H1 (cell line): ENCODE measurements around the gene GUCY2D. TPM values are rescaled to one million over a fixed set of nuclear protein-coding genes. Genes with fewer than 3 reads are reported as not detected.

Experiments used
- CTCF ChIA-PET: fragments of 300-600 bp; sonication (Branson Sonifier 250); formaldehyde crosslinking; loops from one replicate; lab custom pipeline; 2021; ENCODE audit not compliant: partially characterized antibody; lab: Charles Lee
- POLR2A ChIA-PET: fragments of 300-600 bp; sonication (Branson Sonifier 250); formaldehyde crosslinking; loops from one replicate; lab custom pipeline; 2021; ENCODE audit warnings: inconsistent platforms; ENCODE audit not compliant: partially characterized antibody; lab: Charles Lee
- DNase-seq, 2 experiments: peaks; one replicate each; pipeline versions ENCODE4 v3.0.0 to v3.0.0-alpha.2; 2010 to 2022; ENCODE audit warnings: low spot score in 2 of 2, low read depth in 1 of 2, mixed read lengths in 1 of 2
- FAIRE-seq: peaks from 2 replicates; lab custom pipeline; 2011; peaks lifted over from hg19 to GRCh38; lab: Jason Lieb, UNC
- H2AFZ ChIP-seq: 2 replicates; pipeline ENCODE4 v1.8.1; 2012; ENCODE audit warnings: low read length, inconsistent platforms
- H2AK5ac ChIP-seq: 2 replicates; pipeline ENCODE4 v1.6.1; 2013; ENCODE audit warnings: low read depth, low read length
- H2BK120ac ChIP-seq: replicated peaks from 2 replicates; pipeline ENCODE3; 2013; ENCODE audit warnings: low read depth, low read length, inconsistent platforms
- H2BK12ac ChIP-seq: 2 replicates; pipeline ENCODE4 v1.6.1; 2013; ENCODE audit warnings: low read depth, low read length
- H2BK15ac ChIP-seq: 2 replicates; pipeline ENCODE4 v1.6.1; 2013; ENCODE audit warnings: low read length
- H2BK20ac ChIP-seq: 2 replicates; pipeline ENCODE4 v1.6.1; 2013; ENCODE audit warnings: low read length
- H2BK5ac ChIP-seq: 2 replicates; pipeline ENCODE4 v1.6.1; 2013; ENCODE audit warnings: low read depth, low read length
- H3K14ac ChIP-seq: 2 replicates; pipeline ENCODE4 v1.6.1; 2013; ENCODE audit warnings: inconsistent platforms; ENCODE audit not compliant: insufficient read length
- H3K18ac ChIP-seq: 2 replicates; pipeline ENCODE4 v1.6.1; 2013; ENCODE audit warnings: low read length; ENCODE audit errors: extremely low read depth
- H3K23ac ChIP-seq: 2 replicates; pipeline ENCODE4 v1.6.1; 2013; ENCODE audit warnings: inconsistent platforms; ENCODE audit not compliant: insufficient read length
- H3K23me2 ChIP-seq: 2 replicates; pipeline ENCODE4 v1.6.1; 2013; ENCODE audit warnings: low read depth, low read length
- H3K27ac ChIP-seq: 2 replicates; pipeline ENCODE4 v1.6.1; 2011; ENCODE audit warnings: low read depth, low read length, inconsistent platforms
- H3K27me3 ChIP-seq, 4 experiments: replicated peaks in 1 of 4; 1 replicate in 1 of 4; 2 replicates in 3 of 4; pipeline versions ENCODE4 v1.6.1 to v1.8.1; 2011 to 2013; ENCODE audit warnings: low read length in 3 of 4, mild to moderate bottlenecking in 3 of 4, inconsistent platforms in 2 of 4, mixed read lengths in 2 of 4, moderate library complexity in 1 of 4; ENCODE audit not compliant: control insufficient read depth in 3 of 4, insufficient read depth in 3 of 4; ENCODE audit errors: extremely low read depth in 1 of 4
- H3K36me3 ChIP-seq, 4 experiments: 2 replicates each; pipeline versions ENCODE4 v1.6.1 to v1.8.1; 2011 to 2013; ENCODE audit warnings: mild to moderate bottlenecking in 4 of 4, low read length in 3 of 4, moderate library complexity in 2 of 4, control low read depth in 1 of 4, inconsistent platforms in 1 of 4; ENCODE audit not compliant: insufficient read depth in 4 of 4, control insufficient read depth in 2 of 4
- H3K4ac ChIP-seq: replicated peaks from 2 replicates; pipeline ENCODE3; 2013; ENCODE audit warnings: low read length, low read depth, mixed read lengths, inconsistent platforms; ENCODE audit not compliant: insufficient read length
- H3K4me1 ChIP-seq, 4 experiments: replicated peaks in 1 of 4; 1 replicate in 1 of 4; 2 replicates in 3 of 4; pipeline versions ENCODE4 v1.6.1 to v1.8.1; 2011 to 2013; ENCODE audit warnings: low read length in 3 of 4, inconsistent platforms in 2 of 4, mixed read lengths in 1 of 4; ENCODE audit not compliant: insufficient read depth in 4 of 4, control insufficient read depth in 3 of 4
- H3K4me2 ChIP-seq, 2 experiments: 2 replicates each; pipeline versions ENCODE4 v1.6.1 to v1.8.1; 2011 to 2013; ENCODE audit warnings: low read depth in 2 of 2, low read length in 2 of 2, control low read depth in 1 of 2, inconsistent platforms in 1 of 2, mild to moderate bottlenecking in 1 of 2; ENCODE audit not compliant: insufficient read depth in 1 of 2
- H3K4me3 ChIP-seq, 4 experiments: fragments of 200-600, 300-600 bp in 1 of 4; sonication (generic), shearing (Covaris generic), sonication (Bioruptor Twin) in 1 of 4; 2 replicates each; pipeline versions ENCODE4 v1.5.1 to v1.8.1; 2011 to 2016; ENCODE audit warnings: low read length in 4 of 4, low read depth in 3 of 4, control low read depth in 2 of 4, inconsistent platforms in 2 of 4, mild to moderate bottlenecking in 2 of 4, mixed read lengths in 1 of 4, moderate library complexity in 1 of 4; ENCODE audit not compliant: insufficient read depth in 2 of 4; ENCODE audit errors: extremely low read depth in 1 of 4
- H3K56ac ChIP-seq: replicated peaks from 2 replicates; pipeline ENCODE3; 2013; ENCODE audit warnings: low read depth, mild to moderate bottlenecking, mixed read lengths, low read length, inconsistent platforms; ENCODE audit not compliant: insufficient read length
- H3K79me1 ChIP-seq: 2 replicates; pipeline ENCODE4 v1.6.1; 2013; ENCODE audit warnings: low read depth, low read length, control low read depth
- H3K79me2 ChIP-seq, 2 experiments: 2 replicates each; pipeline versions ENCODE4 v1.6.1 to v1.8.1; 2012 to 2013; ENCODE audit warnings: low read length in 2 of 2, mild to moderate bottlenecking in 2 of 2, inconsistent platforms in 1 of 2; ENCODE audit not compliant: insufficient read depth in 2 of 2, control insufficient read depth in 1 of 2
- H3K9ac ChIP-seq, 4 experiments: replicated peaks in 1 of 4; 1 replicate in 1 of 4; 2 replicates in 3 of 4; pipeline versions ENCODE4 v1.6.1 to v1.8.1; 2011 to 2013; ENCODE audit warnings: low read depth in 3 of 4, low read length in 3 of 4, control low read depth in 2 of 4, mild to moderate bottlenecking in 2 of 4, moderate library complexity in 2 of 4, inconsistent platforms in 1 of 4; ENCODE audit errors: extremely low read depth in 1 of 4
- H3K9me3 ChIP-seq, 2 experiments: 2 replicates each; pipeline versions ENCODE4 v1.6.1 to v1.8.1; 2012 to 2013; ENCODE audit warnings: mild to moderate bottlenecking in 2 of 2, moderate library complexity in 2 of 2, control low read depth in 1 of 2, inconsistent platforms in 1 of 2, low read depth in 1 of 2, low read length in 1 of 2, mixed read lengths in 1 of 2; ENCODE audit not compliant: insufficient read depth in 2 of 2
- H4K20me1 ChIP-seq, 2 experiments: replicated peaks in 1 of 2; 2 replicates each; pipeline versions ENCODE3 to v1.8.1; 2011 to 2013; ENCODE audit warnings: inconsistent platforms in 2 of 2, low read length in 2 of 2, mild to moderate bottlenecking in 1 of 2; ENCODE audit not compliant: insufficient read depth in 2 of 2, control insufficient read depth in 1 of 2
- H4K5ac ChIP-seq: 2 replicates; pipeline ENCODE4 v1.6.1; 2013; ENCODE audit warnings: low read length, low read depth, mixed read lengths, inconsistent platforms; ENCODE audit not compliant: insufficient read length
- H4K8ac ChIP-seq: 2 replicates; pipeline ENCODE4 v1.8.0; 2013; ENCODE audit warnings: mild to moderate bottlenecking, moderate library complexity, low read length, inconsistent platforms; ENCODE audit not compliant: insufficient read depth; ENCODE audit errors: extremely low read depth
- H4K91ac ChIP-seq: replicated peaks from 2 replicates; pipeline ENCODE3; 2013; ENCODE audit warnings: low read length, mixed read lengths, inconsistent platforms; ENCODE audit not compliant: insufficient read length
- CHD2 ChIP-seq: IDR thresholded peaks from 2 replicates; pipeline ENCODE4 v1.6.1; 2012; ENCODE audit warnings: low read length, improper control_type of control experiment
- WGBS, 2 experiments: shearing (Covaris generic) in 1 of 2; methylation state at CpG; one replicate each; pipeline versions ENCODE4 v1.1.6 to v1.1.7; 2013 to 2015; ENCODE audit warnings: low lambda C conversion rate in 2 of 2, mixed read lengths in 2 of 2, inconsistent platforms in 1 of 2, low coverage in 1 of 2, missing lambda C conversion rate in 1 of 2; ENCODE audit not compliant: insufficient replicate concordance in 2 of 2, insufficient coverage in 1 of 2, insufficient read length in 1 of 2; ENCODE audit errors: extremely low coverage in 1 of 2, missing lambda C conversion rate in 1 of 2; 5-methylcytosine and 5-hydroxymethylcytosine counted together
- polyA plus RNA-seq, 7 experiments: library from polyadenylated mRNA; depleted of rRNA in 3 of 7; stranded (reverse) in 5 of 7; unstranded in 2 of 7; fragments of >200 nt in 5 of 7; fragments of 200-250 nt in 2 of 7; gene quantifications; 1 replicate in 5 of 7; 2 replicates in 1 of 7; 4 replicates in 1 of 7; pipeline versions ENCODE4 v1.2.1 to v1.2.3, GENCODE V29; 2011 to 2013; ENCODE audit warnings: missing spikeins in 2 of 7, mixed read lengths in 2 of 7
- total RNA-seq: library from RNA; stranded (reverse); fragmentation: NEBNext Ultra II Directional; extraction: Animal tissue kit (Norgen Biotek cat#: 25700); gene quantifications from 2 replicates; pipeline ENCODE4 v1.2.1, GENCODE V29; 2021

The GUCY2D gene
- total and polyA plus RNA-seq, 2 of the 8 experiments (the other 6 are each of a cell fraction or from before 2014, with no cell fraction given) = 0.20 to 0.48 TPM

DNA sequence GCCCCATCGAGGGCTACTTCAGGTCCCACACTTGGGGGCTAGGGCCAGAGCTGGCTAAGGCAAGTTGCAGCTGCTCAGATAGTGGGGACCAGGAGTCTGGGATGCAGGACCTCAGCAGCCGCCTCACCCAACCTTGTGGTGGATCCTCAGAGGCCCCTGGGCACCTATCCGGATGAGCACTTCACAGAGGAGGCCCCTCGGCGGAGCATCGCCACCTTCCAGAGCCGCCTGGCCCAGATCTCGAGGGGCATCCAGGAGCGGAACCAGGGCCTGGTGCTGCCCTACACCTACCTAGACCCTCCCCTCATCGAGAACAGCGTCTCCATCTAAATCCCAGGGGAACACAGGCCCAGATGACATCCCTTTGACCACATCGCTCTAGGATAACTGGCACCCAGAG is 45.8 kb downstream of the GUCY2D start:
- Histone ChIP-seq H2BK12ac (no peak overlapping the region), H2BK5ac (no peak overlapping the region), H3K9ac (no peak overlapping the region), H3K56ac (no peak overlapping the region), H2BK20ac (no peak overlapping the region), H3K23me2 (no peaks in the 10 kb centered on the region; the same call in 1 of the 2 replicates), H3K36me3 (no peaks in the 10 kb centered on the region; a peak in 1 of 8 replicates), H3K4me1 (no peaks in the 10 kb centered on the region), H2BK15ac (no peak overlapping the region), H2AK5ac (no peak overlapping the region), H3K27ac (no peak overlapping the region)
- POLR2A ChIA-PET = interaction anchor here (2.3 kb wide), 1 partner anchor 125 kb away, joined by 7 read pairs; no protein-coding TSS in a partner anchor
- TF ChIP-seq CHD2 = no peak
- TF ChIP-seq, all 59 proteins: peak for 0
- Histone ChIP-seq H2BK120ac (no peak overlapping the region), H3K18ac (no peak overlapping the region), H3K79me1 (no peaks in the 10 kb centered on the region), H3K4me3 (no peak overlapping the region), H3K4me2 (no peak overlapping the region), H3K23ac (no peak overlapping the region), H4K5ac (no peak overlapping the region), H4K20me1 (no peaks in the 10 kb centered on the region), H3K9me3 (no peaks in the 10 kb centered on the region), H4K91ac (no peak overlapping the region), H3K27me3 (peaks cover 0 to 3% (median 1%) of the 10 kb centered on the region in 4 experiments; a peak in 3 of 7 replicates), H2AFZ (no peak overlapping the region), H3K4ac (no peak overlapping the region), H3K79me2 (no peaks in the 10 kb centered on the region), H3K14ac (no peak overlapping the region), H4K8ac (peak overlapping the region; percentile 71; the same call in 1 of the 2 replicates)
- WGBS, 2 experiments = 94% methylated on average over 12 of the region's 12 CpGs; no CpG with 5 or more reads in 1 of the 2 experiments
- FAIRE-seq (no peak), DNase-seq (no peak)
- CTCF ChIA-PET = interaction anchor here (0.7 to 2.8 kb wide), 5 partner anchors 9 to 304 kb away, joined by 3 to 19 read pairs (median 3); no protein-coding TSS in a partner anchor
